HCT116 (cell line): Measurements from ENCODE around the gene TFEB. TPM values are rescaled to one million over a fixed set of nuclear protein-coding genes. Genes with fewer than 3 reads are reported as not detected.

Experiments used
- ATAC-seq: fragments of 200-7000 bp; cut with Tn5 transposase; 2 replicates; pipeline ENCODE4 v1.9.1; 2020; ENCODE audit warnings: mild to moderate bottlenecking, moderate library complexity
- BruUV-seq: library from RNA; stranded (reverse); fragments of 400-500 nt; replicated peaks from 2 replicates; lab custom pipeline; 2021; lab: Mats Ljungman, UMichigan
- CTCF ChIA-PET: fragments of 300-600 bp; sonication (Branson Sonifier 250); formaldehyde crosslinking; loops from one replicate; lab custom pipeline; 2021; ENCODE audit warnings: antibody characterized with exemption; lab: Charles Lee
- POLR2A ChIA-PET: fragments of 300-600, 350-600 bp; sonication (Branson Sonifier 250); formaldehyde crosslinking; loops from one replicate; lab custom pipeline; 2021; ENCODE audit warnings: antibody characterized with exemption; lab: Charles Lee
- RAD21 ChIA-PET, 2 experiments: fragments of 300-600 bp; sonication (Branson Sonifier 250); formaldehyde crosslinking; loops; one replicate each; lab custom pipeline; 2023; ENCODE audit warnings: low total read pairs in 2 of 2; ENCODE audit not compliant: uncharacterized antibody in 2 of 2, unreplicated experiment in 2 of 2, low non-redundant PET in 1 of 2; lab: Charles Lee
- DNase-seq: peaks from one replicate; pipeline ENCODE4 v3.0.0-alpha.2; 2010; ENCODE audit warnings: low read depth, low spot score
- H2AFZ ChIP-seq: fragments of 200-600 bp; shearing (Covaris generic), sonication (generic); 2 replicates; pipeline ENCODE4 v1.6.1; 2017; ENCODE audit warnings: low read depth, mixed run types, mixed read lengths, antibody characterized with exemption, low read length; ENCODE audit not compliant: poor library complexity, severe bottlenecking
- H3K27ac ChIP-seq: 2 replicates; pipeline ENCODE4 v1.5.1; 2012; ENCODE audit warnings: low read depth, low read length
- H3K27me3 ChIP-seq: fragments of 200-600 bp; sonication (generic); 2 replicates; pipeline ENCODE4 v1.6.1; 2016; ENCODE audit warnings: mixed run types, low read length, mixed read lengths; ENCODE audit not compliant: insufficient read depth
- H3K36me3 ChIP-seq, 2 experiments: fragments of 200-500 bp in 1 of 2; fragments of 200-600 bp in 1 of 2; sonication (Bioruptor generic) in 1 of 2; sonication (generic) in 1 of 2; 2 replicates each; pipeline versions ENCODE4 v1.5.1 to v1.6.1; 2014 to 2016; ENCODE audit warnings: low read length in 2 of 2, inconsistent platforms in 1 of 2, mixed read lengths in 1 of 2, mixed run types in 1 of 2; ENCODE audit not compliant: insufficient read depth in 2 of 2, control insufficient read depth in 1 of 2
- H3K4me1 ChIP-seq, 2 experiments: fragments of 200-600 bp in 1 of 2; sonication (generic) in 1 of 2; 2 replicates each; pipeline versions ENCODE4 v1.5.1 to v1.6.1; 2012 to 2017; ENCODE audit warnings: low read length in 2 of 2, inconsistent platforms in 1 of 2, mild to moderate bottlenecking in 1 of 2, mixed read lengths in 1 of 2, mixed run types in 1 of 2, moderate library complexity in 1 of 2; ENCODE audit not compliant: insufficient read depth in 2 of 2, control insufficient read depth in 1 of 2
- H3K4me2 ChIP-seq: fragments of 200-600 bp; sonication (generic); 2 replicates; pipeline ENCODE4 v1.6.1; 2017; ENCODE audit warnings: mixed run types, low read length, mixed read lengths
- H3K4me3 ChIP-seq, 2 experiments: fragments of 200-600 bp in 1 of 2; sonication (generic) in 1 of 2; replicated peaks in 1 of 2; 2 replicates each; pipeline ENCODE4 v1.5.1; 2011 to 2016; ENCODE audit warnings: low read length in 2 of 2, control low read depth in 1 of 2, low read depth in 1 of 2, mild to moderate bottlenecking in 1 of 2, mixed read lengths in 1 of 2, mixed run types in 1 of 2
- H3K79me2 ChIP-seq: fragments of 200-600 bp; sonication (generic); 2 replicates; pipeline ENCODE4 v1.6.1; 2017; ENCODE audit warnings: mild to moderate bottlenecking, mixed run types, low read length, moderate library complexity, mixed read lengths; ENCODE audit not compliant: insufficient read depth
- H3K9ac ChIP-seq: fragments of 200-600 bp; sonication (generic); 2 replicates; pipeline ENCODE4 v1.6.1; 2016; ENCODE audit warnings: low read length, mixed read lengths
- H3K9me2 ChIP-seq: fragments of 200-600 bp; sonication (generic), shearing (Covaris generic); 2 replicates; pipeline ENCODE4 v1.6.1; 2017; ENCODE audit warnings: mixed run types, mild to moderate bottlenecking, moderate library complexity; ENCODE audit not compliant: insufficient read depth
- H3K9me3 ChIP-seq, 2 experiments: fragments of 200-500 bp in 1 of 2; fragments of 200-600 bp in 1 of 2; sonication (Bioruptor generic) in 1 of 2; sonication (generic) in 1 of 2; 2 replicates each; pipeline ENCODE4 v1.6.1; 2014 to 2017; ENCODE audit warnings: low read length in 2 of 2, mixed read lengths in 2 of 2, inconsistent platforms in 1 of 2, low read depth in 1 of 2, mild to moderate bottlenecking in 1 of 2, mixed run types in 1 of 2, moderate library complexity in 1 of 2; ENCODE audit not compliant: control insufficient read depth in 1 of 2, insufficient read depth in 1 of 2
- H4K20me1 ChIP-seq: fragments of 200-600 bp; sonication (generic), shearing (Covaris generic); 2 replicates; pipeline ENCODE4 v1.6.1; 2017; ENCODE audit warnings: mixed run types, mild to moderate bottlenecking, moderate library complexity; ENCODE audit not compliant: insufficient read depth
- CBX3 ChIP-seq: IDR thresholded peaks from 2 replicates; pipeline ENCODE4 v1.6.1; 2012; ENCODE audit warnings: low read depth
- CEBPB ChIP-seq: IDR thresholded peaks from 2 replicates; pipeline ENCODE4 v1.6.1; 2012; ENCODE audit warnings: low read depth
- EGR1 ChIP-seq: IDR thresholded peaks from 2 replicates; pipeline ENCODE4 v1.6.1; 2012; ENCODE audit warnings: low read depth
- ELF1 ChIP-seq: IDR thresholded peaks from 2 replicates; pipeline ENCODE4 v1.6.1; 2012; ENCODE audit warnings: low read depth, borderline replicate concordance
- EZH2phosphoT487 ChIP-seq: fragments of 200-600 bp; IDR thresholded peaks from 2 replicates; pipeline ENCODE4 v1.6.1; 2018; ENCODE audit warnings: antibody characterized with exemption, borderline replicate concordance
- FOSL1 ChIP-seq: IDR thresholded peaks from 2 replicates; pipeline ENCODE4 v1.6.1; 2012; ENCODE audit warnings: low read depth
- JUND ChIP-seq: IDR thresholded peaks from 2 replicates; pipeline ENCODE4 v1.6.1; 2012
- POLR2A ChIP-seq: IDR thresholded peaks from 2 replicates; pipeline ENCODE4 v1.7.0; 2011; ENCODE audit warnings: borderline replicate concordance; ENCODE audit not compliant: insufficient read depth, insufficient read length; ENCODE audit errors: extremely low read depth
- POLR2AphosphoS5 ChIP-seq: IDR thresholded peaks from 2 replicates; pipeline ENCODE4 v1.6.1; 2011; ENCODE audit warnings: mild to moderate bottlenecking, low read depth, low read length, moderate library complexity
- SIN3A ChIP-seq: IDR thresholded peaks from 2 replicates; pipeline ENCODE4 v1.6.1; 2012; ENCODE audit warnings: low read depth
- SP1 ChIP-seq: IDR thresholded peaks from 2 replicates; pipeline ENCODE4 v1.6.1; 2012; ENCODE audit warnings: low read depth
- SRF ChIP-seq: IDR thresholded peaks from 2 replicates; pipeline ENCODE4 v1.6.1; 2012; ENCODE audit warnings: low read depth
- TCF7L2 ChIP-seq: IDR thresholded peaks from 2 replicates; pipeline ENCODE4 v1.7.0; 2011; ENCODE audit warnings: borderline replicate concordance, inconsistent platforms; ENCODE audit not compliant: insufficient read depth, insufficient read length; ENCODE audit errors: extremely low read depth
- YY1 ChIP-seq: IDR thresholded peaks from 2 replicates; pipeline ENCODE4 v1.6.1; 2011; ENCODE audit warnings: low read length, low read depth, moderate library complexity, mild to moderate bottlenecking; ENCODE audit not compliant: insufficient replicate concordance; ENCODE audit errors: extremely low read depth
- ZFX ChIP-seq: fragments of 450-650 bp; IDR thresholded peaks from 2 replicates; pipeline ENCODE4 v1.6.1; 2017
- ZNF274 ChIP-seq: fragments of 200-500 bp; sonication (Bioruptor generic); IDR thresholded peaks from 2 replicates; pipeline ENCODE4 v1.6.1; 2014; ENCODE audit warnings: mild to moderate bottlenecking, low read depth, low read length, inconsistent platforms
- intact Hi-C: fragments of 100-400 bp; cut with micrococcal nuclease; formaldehyde crosslinking; loops from 2 replicates; pipeline ENCODE4 v1.10.0; 2022
- total RNA-seq: library from RNA; stranded (reverse); gene quantifications from one replicate; pipeline ENCODE4 v1.2.1, GENCODE V29; 2021; ENCODE audit not compliant: unreplicated experiment
- TF ChIP-seq, protein P1 (sequence below): IDR thresholded peaks from 2 replicates; pipeline ENCODE4 v1.6.1; 2012
- TF ChIP-seq, protein P2 (sequence below), 3 experiments: fragments of 200-600 bp in 1 of 3; sonication (generic) in 1 of 3; IDR thresholded peaks in 2 of 3; conservative IDR thresholded peaks in 1 of 3; 2 replicates each; pipeline ENCODE4 v1.5.1; 2012 to 2017; ENCODE audit warnings: low read depth in 2 of 3, low read length in 2 of 3, antibody characterized with exemption in 1 of 3, borderline replicate concordance in 1 of 3, control low read depth in 1 of 3, mild to moderate bottlenecking in 1 of 3, mixed read lengths in 1 of 3, mixed run types in 1 of 3, moderate library complexity in 1 of 3; ENCODE audit not compliant: insufficient read depth in 1 of 3
- TF ChIP-seq, protein P3 (sequence below): IDR thresholded peaks from 2 replicates; pipeline ENCODE4 v1.6.1; 2012; ENCODE audit warnings: low read depth

TFEB gene
- total RNA-seq, 1 experiment from 2014 or later: 4.8 TPM

DNA sequence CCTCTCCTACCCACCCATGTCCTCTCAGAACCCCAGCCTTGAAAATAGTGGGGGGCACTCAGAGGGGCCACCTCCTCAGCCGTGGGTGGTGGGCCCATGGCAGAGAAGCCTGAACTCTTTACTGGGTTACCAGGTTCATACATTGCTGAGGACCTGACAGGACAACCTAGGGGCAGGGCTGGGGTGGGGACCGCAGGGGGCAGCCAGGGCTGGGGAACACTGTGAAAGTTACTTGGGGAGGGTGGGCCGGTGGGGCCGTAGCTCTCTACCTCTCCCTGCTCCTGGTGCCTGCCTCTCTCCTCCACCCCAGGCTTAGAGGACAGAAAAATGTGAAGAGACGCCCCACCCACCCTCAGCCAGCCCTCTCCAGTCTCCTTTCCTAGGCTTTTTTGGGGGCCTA lies 81.7 kb downstream of the TFEB start (continued):
- TF ChIP-seq, protein P1, sequence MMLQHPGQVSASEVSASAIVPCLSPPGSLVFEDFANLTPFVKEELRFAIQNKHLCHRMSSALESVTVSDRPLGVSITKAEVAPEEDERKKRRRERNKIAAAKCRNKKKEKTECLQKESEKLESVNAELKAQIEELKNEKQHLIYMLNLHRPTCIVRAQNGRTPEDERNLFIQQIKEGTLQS: no peak
- TF ChIP-seq CBX3 (no peak), ELF1 (no peak), EGR1 (no peak), SIN3A (no peak)
- TF ChIP-seq, all 23 proteins: peak for 0

DNA sequence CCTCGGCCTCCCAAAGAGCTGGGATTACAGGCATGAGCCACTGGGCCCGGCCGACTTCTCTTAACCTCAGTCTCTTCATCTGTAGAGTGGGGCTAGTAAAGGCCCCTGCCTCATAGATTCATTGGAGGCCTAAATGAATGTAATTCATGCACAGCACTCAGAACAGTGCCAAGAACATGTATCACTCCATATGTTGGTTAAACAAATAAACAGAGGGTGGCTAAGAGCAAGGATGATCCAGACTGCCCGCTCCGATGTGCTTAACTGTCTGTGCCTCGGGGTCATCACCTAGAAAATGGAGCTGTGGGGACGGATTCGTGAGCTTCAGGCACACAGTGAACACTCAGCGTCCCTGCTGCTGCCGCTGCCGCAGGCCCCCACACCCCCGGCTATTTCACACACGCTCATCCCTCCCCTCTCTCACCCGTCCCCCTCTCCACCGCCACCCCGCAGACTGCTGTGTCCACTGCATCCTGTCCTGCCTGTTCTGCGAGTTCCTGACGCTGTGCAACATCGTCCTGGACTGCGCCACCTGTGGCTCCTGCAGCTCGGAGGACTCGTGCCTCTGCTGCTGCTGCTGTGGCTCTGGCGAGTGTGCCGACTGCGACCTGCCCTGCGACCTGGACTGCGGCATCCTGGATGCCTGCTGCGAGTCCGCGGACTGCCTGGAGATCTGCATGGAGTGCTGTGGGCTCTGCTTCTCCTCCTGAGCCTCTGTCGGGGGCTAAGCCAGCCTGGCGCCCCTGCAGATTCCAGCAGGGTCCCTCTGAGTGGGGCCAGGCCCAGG lies 82.3 kb downstream of the TFEB start:
- Histone ChIP-seq H3K9me2 (no peaks in the 10 kb centered on the region), H3K79me2 (no peaks in the 10 kb centered on the region), H4K20me1 (no peaks in the 10 kb centered on the region), H3K4me2 (no peak overlapping the region), H3K9ac (no peak overlapping the region), H3K27ac (no peak overlapping the region), H3K36me3 (peaks cover 2 to 7% of the 10 kb centered on the region in 2 experiments; a peak in 2 of 4 replicates), H3K4me3 (no peak overlapping the region), H3K9me3 (no peaks in the 10 kb centered on the region), H3K4me1 (no peaks in the 10 kb centered on the region), H2AFZ (no peak overlapping the region), H3K27me3 (no peaks in the 10 kb centered on the region)
- BruUV-seq: no TSS peak
- DNase-seq (no peak), ATAC-seq (no peak)
- intact Hi-C loops: no loop called here
- ChIA-PET RAD21 (no interaction called here), CTCF (no interaction called here), POLR2A (interaction anchor here (1.6 kb wide), 1 partner anchor 16 kb away, joined by 4 read pairs; no protein-coding TSS in a partner anchor)
- no peak for TF ChIP-seq ZFX
- no peak for TF ChIP-seq SP1
- TF ChIP-seq ZNF274: no peak
- TF ChIP-seq, protein P2, sequence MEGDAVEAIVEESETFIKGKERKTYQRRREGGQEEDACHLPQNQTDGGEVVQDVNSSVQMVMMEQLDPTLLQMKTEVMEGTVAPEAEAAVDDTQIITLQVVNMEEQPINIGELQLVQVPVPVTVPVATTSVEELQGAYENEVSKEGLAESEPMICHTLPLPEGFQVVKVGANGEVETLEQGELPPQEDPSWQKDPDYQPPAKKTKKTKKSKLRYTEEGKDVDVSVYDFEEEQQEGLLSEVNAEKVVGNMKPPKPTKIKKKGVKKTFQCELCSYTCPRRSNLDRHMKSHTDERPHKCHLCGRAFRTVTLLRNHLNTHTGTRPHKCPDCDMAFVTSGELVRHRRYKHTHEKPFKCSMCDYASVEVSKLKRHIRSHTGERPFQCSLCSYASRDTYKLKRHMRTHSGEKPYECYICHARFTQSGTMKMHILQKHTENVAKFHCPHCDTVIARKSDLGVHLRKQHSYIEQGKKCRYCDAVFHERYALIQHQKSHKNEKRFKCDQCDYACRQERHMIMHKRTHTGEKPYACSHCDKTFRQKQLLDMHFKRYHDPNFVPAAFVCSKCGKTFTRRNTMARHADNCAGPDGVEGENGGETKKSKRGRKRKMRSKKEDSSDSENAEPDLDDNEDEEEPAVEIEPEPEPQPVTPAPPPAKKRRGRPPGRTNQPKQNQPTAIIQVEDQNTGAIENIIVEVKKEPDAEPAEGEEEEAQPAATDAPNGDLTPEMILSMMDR (IDR thresholded peaks at IDR 0.05 in 2 of 3, conservative IDR thresholded peaks at IDR 0.05 in 1 of 3; ENCODE audit: borderline replicate concordance in 1 of 3, insufficient read depth in 1 of 3, low read depth in 2 of 3, low read length in 2 of 3): no peak
- TF ChIP-seq TCF7L2: no peak
- no peak for TF ChIP-seq CEBPB
- TF ChIP-seq POLR2A: no peak
- TF ChIP-seq JUND: no peak
- TF ChIP-seq YY1: no peak
- no peak for TF ChIP-seq SRF
- no peak for TF ChIP-seq POLR2AphosphoS5
- no peak for TF ChIP-seq EGR1
- no peak for TF ChIP-seq FOSL1
- no peak for TF ChIP-seq CBX3
- TF ChIP-seq SIN3A: no peak
- no peak for TF ChIP-seq EZH2phosphoT487
- TF ChIP-seq, protein P3, sequence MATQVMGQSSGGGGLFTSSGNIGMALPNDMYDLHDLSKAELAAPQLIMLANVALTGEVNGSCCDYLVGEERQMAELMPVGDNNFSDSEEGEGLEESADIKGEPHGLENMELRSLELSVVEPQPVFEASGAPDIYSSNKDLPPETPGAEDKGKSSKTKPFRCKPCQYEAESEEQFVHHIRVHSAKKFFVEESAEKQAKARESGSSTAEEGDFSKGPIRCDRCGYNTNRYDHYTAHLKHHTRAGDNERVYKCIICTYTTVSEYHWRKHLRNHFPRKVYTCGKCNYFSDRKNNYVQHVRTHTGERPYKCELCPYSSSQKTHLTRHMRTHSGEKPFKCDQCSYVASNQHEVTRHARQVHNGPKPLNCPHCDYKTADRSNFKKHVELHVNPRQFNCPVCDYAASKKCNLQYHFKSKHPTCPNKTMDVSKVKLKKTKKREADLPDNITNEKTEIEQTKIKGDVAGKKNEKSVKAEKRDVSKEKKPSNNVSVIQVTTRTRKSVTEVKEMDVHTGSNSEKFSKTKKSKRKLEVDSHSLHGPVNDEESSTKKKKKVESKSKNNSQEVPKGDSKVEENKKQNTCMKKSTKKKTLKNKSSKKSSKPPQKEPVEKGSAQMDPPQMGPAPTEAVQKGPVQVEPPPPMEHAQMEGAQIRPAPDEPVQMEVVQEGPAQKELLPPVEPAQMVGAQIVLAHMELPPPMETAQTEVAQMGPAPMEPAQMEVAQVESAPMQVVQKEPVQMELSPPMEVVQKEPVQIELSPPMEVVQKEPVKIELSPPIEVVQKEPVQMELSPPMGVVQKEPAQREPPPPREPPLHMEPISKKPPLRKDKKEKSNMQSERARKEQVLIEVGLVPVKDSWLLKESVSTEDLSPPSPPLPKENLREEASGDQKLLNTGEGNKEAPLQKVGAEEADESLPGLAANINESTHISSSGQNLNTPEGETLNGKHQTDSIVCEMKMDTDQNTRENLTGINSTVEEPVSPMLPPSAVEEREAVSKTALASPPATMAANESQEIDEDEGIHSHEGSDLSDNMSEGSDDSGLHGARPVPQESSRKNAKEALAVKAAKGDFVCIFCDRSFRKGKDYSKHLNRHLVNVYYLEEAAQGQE: no peak
- TF ChIP-seq ELF1: no peak
